Omental fat pad (tissue), 4 donors: Measurements from ENCODE around the gene RPL21. TPM values are rescaled to one million over a fixed set of nuclear protein-coding genes. Genes with fewer than 3 reads are reported as not detected.

Experiments used
- ATAC-seq: fragments of 150-250 bp; one replicate; pipeline ENCODE4 v1.9.1; 2016; ENCODE audit warnings: mild to moderate bottlenecking, moderate library complexity; ENCODE audit not compliant: low FRiP score
- DNase-seq: peaks from one replicate; pipeline ENCODE4 v3.0.0-alpha.2; 2019; ENCODE audit warnings: low spot score
- CTCF ChIP-seq, 3 donors: fragments of 450-650 bp; IDR thresholded peaks; one replicate each; pipeline ENCODE4 v1.5.1; 2016 to 2017; ENCODE audit warnings: antibody characterized with exemption in 3 of 3, mild to moderate bottlenecking in 3 of 3, moderate library complexity in 2 of 3
- small RNA-seq: library from RNA; depleted of rRNA; stranded (forward); fragments of <200 nt; gene quantifications from one replicate; pipeline ENCODE3, GENCODE V24; 2016
- total RNA-seq, 4 donors: library from RNA; depleted of rRNA; stranded (reverse); fragments of >200 nt; gene quantifications; one replicate each; pipeline ENCODE4 v1.1.0, GENCODE V29; 2016

The RPL21 gene
- total RNA-seq, 4 donors from 2014 or later = 701 to 1,078 (median 933) TPM

- TF ChIP-seq CTCF (IDR thresholded peaks at IDR 0.05) = no peak
- no peak for DNase-seq
- ATAC-seq = no peak
Measured at GRCh38 chr13:27304611-27305010, 53.3 kb downstream of the RPL21 start.

Small RNA genes lying within 50 kb of the gene (small RNA-seq; reads per million reads assigned to genes)
- gene SNORA27 (not detected), gene SNORD102 (not detected)

Other genes starting within 250 kb of the RPL21 start
- 10 to 100 TPM; 22.5 to 42.3 (median 31.4) TPM for gene USP12, start 79.7 kb upstream of the RPL21 start, total RNA-seq
- 10 to 100 TPM; 32.6 to 50.9 (median 38.4) TPM for gene RASL11A, start 19.3 kb downstream of the RPL21 start, total RNA-seq
- 100 to 1,000 TPM; 129 to 170 (median 147) TPM for gene GTF3A, start 173.1 kb downstream of the RPL21 start, total RNA-seq
- gene MTIF3, start 199.0 kb downstream of the RPL21 start, total RNA-seq = 10 to 100 TPM; 48.5 to 81.7 (median 73.9) TPM